ENCODE results near the gene TIMM17B.

DNA sequence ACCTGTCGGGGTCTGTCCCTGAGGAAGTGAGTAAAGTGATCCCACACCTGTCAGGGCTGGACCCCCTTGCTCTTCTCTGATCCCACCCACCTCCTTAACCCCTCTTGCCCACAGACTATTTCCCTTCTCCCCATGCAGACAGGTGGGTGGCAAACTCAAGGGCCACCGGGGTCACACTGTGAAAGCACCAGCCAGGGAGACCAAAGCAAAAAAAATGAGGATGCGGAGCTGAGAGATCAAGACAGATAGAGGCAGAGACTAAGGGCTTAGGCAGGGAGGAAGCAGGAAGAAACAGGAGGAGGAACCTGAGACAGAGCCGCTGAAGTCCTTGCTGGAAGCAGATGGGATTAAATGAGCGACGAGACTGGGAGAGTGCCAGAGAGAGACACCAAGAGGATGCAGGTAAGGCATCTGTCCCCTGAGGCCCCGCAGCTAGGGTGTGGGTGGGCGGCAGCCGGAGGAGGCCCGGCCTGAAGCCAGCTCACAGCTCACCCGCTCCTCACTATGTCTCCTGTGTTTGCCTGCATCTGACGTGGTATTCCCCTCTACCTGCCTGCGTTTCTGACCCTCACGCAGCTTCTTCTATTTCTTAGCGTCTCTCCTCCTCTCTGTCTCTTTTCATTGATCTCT, 7.2 kb downstream of the TIMM17B start:
- TF ChIP-seq, protein P1, sequence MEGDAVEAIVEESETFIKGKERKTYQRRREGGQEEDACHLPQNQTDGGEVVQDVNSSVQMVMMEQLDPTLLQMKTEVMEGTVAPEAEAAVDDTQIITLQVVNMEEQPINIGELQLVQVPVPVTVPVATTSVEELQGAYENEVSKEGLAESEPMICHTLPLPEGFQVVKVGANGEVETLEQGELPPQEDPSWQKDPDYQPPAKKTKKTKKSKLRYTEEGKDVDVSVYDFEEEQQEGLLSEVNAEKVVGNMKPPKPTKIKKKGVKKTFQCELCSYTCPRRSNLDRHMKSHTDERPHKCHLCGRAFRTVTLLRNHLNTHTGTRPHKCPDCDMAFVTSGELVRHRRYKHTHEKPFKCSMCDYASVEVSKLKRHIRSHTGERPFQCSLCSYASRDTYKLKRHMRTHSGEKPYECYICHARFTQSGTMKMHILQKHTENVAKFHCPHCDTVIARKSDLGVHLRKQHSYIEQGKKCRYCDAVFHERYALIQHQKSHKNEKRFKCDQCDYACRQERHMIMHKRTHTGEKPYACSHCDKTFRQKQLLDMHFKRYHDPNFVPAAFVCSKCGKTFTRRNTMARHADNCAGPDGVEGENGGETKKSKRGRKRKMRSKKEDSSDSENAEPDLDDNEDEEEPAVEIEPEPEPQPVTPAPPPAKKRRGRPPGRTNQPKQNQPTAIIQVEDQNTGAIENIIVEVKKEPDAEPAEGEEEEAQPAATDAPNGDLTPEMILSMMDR (IDR thresholded peaks at IDR 0.05; ENCODE audit: low read depth, low read length), result no peak
- no peak for TF ChIP-seq EZH2phosphoT487 (IDR thresholded peaks at IDR 0.05; ENCODE audit: low read depth)

Data from OCI-LY3 (cell line).